GM18505 (cell line): ENCODE data around the gene GGT7.
"Not testable (repeated sequence)": the region's sequence is repeated elsewhere in the genome, so short reads cannot be mapped to it uniquely, and the experiment has no call there.

Experiments used
- ATAC-seq: cut with Tn5 transposase; IDR thresholded peaks from one replicate; pipeline ENCODE4 v1.9.1; 2021; ENCODE audit not compliant: unreplicated experiment
- POLR2A ChIP-seq: IDR thresholded peaks from 4 replicates; pipeline ENCODE4 v1.6.1; 2011; ENCODE audit warnings: borderline replicate concordance; ENCODE audit not compliant: insufficient read depth, insufficient read length; ENCODE audit errors: extremely low read depth

The GGT7 gene

DNA sequence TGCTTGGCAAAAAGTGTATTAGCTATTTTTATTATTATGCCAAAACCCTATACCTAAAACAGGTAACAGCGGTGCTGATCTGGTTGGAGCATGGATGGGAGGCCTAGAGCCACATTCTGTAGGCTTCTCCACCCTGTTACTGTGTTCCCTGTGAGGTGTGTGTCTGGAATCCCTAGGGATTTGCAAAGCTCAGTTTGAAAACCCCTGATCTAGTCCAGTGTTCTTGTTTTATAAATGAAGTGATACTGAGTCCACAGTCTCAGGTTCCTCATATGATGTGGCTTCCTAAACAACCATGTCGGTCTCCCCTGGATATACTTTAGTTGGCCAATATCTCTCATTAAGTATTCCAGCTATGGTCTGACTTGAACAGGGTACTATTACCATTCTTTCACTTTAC lies 20.0 kb upstream of the GGT7 start:
- no peak for ATAC-seq
- no peak for TF ChIP-seq POLR2A

DNA sequence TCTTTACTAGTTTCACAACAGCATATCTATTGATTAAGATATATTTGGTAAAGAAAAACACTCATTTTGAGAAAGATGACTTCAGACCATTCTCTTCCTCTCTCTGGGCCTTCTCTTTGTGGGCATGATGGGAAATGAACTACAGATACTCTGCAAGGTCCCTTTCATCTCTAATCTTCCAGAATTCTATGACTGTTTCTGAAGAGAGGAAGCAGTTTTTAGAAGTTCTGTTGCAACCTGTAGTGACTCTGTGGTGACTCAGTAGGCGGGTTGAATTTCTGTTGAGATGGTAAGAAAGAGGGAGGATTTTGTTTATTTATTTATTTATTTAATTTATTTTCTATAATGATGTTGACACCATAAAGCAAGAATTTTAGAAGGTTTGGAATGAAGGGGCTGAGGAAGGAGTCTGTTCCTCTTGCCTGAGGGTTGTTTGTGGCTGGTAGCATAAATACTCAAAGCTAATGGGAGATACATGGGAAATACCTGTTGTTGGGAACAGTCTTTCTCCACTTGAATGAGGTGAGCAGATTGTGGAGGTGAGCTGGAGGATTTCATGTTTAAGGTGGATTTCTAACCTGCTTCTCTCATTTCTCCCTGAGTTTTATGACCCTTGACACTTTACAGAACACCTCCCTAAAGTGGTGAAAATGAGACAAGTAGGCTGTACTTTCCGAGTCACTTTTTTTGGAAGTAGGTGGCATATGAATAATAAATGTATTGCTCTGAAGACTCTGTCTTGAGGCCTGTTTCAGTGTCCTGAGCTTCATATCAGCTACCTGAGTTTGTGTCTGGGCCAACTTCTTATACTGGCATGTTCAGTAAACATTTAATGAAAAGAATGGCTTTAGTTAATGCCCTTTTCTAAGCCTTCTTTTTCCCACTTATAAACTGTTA lies 18.8 kb upstream of the GGT7 start:
- ATAC-seq: no peak
- no peak for TF ChIP-seq POLR2A

DNA sequence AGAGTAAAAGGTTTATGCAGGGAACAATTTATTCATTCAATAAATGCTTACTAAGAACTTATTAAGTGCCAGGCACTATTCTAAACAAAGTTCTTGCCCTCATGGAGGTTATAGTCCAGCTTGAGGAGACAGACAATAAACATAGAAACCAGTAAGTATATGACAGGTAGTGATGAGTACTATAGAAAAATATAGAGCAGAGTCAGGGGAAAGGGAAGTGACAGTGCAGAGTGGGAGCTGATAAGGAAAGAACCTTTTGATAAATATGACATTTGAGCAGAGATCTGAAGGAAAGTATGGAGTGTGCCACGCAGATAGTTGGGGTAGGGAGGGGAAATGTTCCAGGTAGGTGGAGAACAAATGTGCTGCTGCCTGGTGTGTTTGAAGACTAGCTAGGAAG lies 15.8 kb upstream of the GGT7 start:
- no peak for TF ChIP-seq POLR2A
- no peak for ATAC-seq

DNA sequence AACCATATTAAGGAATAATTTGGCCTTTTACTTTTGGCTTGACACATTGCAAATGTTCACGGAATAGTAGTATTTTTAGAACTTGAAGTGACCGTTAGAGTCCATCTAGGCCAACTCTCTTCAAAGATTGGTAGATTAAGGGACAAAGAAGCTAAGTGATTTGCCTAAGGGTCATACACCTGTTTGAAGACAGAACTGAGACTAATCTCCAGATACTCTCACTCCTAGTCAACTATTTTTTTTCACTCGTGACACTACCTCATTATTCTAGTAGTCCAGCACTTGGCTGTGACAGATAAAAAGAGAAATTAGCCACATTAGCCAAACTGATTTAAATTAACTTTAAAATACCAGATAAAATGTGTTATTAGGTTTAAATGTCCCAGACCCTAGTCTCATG lies 14.4 kb upstream of the GGT7 start:
- no peak for TF ChIP-seq POLR2A
- ATAC-seq: no peak

DNA sequence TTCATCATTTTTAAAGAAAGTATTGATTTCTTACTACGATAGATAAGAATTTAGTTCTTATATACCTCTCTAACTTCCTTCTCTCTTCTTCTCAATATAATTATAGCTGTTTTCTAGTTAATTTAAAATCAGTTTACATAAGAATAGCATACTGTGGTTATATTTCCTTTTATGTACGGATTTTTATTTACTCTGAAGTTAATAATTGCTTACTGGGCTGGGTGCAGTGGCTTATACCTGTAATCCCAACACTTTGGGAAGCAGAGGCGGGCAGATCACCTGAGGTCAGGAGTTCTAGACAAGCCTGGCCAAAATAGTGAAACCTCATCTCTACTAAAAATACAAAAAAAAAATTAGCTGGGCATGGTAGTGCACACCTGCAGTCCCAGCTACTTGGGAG lies 13.5 kb upstream of the GGT7 start:
- TF ChIP-seq POLR2A: no peak
- no peak for ATAC-seq

DNA sequence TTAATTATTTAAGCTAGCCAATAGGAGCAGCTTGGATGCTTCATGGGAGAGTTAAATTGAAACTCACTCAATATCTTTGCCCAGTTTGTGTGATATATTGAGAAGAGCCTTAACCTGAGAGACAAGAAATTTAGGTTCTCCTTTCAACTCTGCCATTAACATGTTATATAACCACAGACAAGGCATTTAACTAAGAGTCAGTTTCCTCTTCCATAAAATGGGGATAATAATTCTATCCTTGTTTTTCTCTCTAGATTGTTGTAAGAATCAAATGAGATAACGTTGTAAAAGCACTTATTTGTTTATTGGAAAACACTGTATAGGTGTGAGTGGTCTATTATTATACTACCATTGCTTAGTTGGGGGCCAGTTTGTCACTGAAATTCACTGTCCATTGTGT lies 11.6 kb upstream of the GGT7 start:
- no peak for ATAC-seq
- no peak for TF ChIP-seq POLR2A

DNA sequence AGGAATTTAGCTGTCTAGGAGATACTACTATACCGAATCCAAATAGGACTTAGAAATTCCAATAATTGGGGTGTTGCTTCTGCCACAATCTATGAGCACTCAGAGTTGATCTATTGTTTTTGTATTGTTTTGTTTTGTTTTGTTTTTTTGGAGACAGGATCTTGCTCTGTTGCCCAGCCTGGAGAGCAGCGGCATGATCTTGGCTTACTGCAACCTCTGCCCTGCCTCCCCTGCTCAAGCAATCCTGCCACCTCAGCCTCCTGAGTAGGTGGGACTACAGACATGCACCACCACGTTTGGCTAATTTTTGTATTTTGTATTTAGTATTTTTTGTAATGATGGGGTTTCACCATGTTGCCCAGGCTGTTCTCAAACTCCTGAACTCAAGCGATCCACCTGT lies 11.2 kb upstream of the GGT7 start:
- no peak for TF ChIP-seq POLR2A
- ATAC-seq: no peak

DNA sequence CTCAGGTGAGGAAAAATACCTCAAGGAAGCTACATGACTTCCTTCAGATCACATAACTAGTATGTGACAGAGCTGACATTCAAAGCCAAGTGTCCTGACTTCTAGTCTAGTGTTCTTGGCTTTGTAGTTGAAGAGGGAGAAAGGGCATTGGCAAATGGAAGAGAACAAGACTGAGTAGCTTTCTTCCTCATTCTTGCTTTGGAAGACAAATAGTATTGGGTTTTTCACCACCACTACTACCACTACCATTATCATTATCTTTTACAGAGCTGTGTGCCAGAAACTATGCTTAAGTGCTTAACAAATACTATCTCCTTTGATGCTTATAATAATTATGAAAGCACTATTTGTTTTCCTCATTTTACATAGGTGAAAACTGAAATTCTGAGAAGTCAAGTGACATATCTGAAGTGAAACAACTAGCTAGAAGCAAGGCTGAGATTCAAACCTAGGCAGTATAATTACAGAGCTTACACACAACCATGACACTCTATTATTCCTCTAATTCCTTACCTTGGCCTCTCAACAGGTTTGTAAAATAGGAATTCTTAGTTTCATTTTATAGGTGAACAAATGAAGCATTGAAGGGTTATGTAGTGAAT lies 10.5 kb upstream of the GGT7 start:
- no peak for TF ChIP-seq POLR2A
- no peak for ATAC-seq

DNA sequence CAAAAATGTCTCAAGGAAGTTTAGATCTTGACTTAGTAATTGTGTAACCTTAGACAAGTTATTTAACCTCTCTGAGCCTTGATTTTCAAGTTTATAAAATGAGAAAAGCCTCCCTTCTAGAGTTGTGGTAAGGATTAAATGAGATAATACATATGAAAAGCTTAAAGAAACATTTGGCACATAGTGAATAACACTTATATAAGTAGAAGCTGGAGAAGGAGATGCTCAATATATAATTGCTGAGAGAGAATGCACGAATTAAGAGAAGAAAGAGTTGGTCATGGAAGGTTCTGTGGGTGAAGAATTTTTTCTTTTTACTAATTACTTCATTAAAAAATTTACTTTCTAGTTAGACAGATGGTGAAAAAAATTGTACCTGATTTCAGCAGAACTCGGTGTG lies 9.0 kb upstream of the GGT7 start:
- ATAC-seq: no peak
- no peak for TF ChIP-seq POLR2A

DNA sequence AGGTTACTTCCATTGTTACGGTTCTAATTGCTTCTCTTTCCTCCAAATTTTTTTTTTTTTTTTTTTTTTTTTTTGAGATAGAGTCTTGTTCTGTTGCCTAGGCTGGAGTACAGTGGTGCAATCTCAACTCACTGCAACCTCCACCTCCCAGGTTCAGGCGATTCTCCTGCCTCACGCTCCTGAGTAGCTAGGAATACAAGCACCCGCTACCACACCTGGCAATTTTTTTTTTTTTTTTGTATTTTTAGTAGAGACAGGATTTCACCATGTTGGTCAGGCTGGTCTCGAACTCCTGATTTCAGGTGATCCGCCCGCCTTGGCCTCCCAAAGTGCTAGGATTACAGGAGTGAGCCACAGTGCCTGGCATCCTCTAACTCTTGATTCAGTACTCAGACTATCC lies 8.3 kb upstream of the GGT7 start:
- ATAC-seq: not testable (repeated sequence)

DNA sequence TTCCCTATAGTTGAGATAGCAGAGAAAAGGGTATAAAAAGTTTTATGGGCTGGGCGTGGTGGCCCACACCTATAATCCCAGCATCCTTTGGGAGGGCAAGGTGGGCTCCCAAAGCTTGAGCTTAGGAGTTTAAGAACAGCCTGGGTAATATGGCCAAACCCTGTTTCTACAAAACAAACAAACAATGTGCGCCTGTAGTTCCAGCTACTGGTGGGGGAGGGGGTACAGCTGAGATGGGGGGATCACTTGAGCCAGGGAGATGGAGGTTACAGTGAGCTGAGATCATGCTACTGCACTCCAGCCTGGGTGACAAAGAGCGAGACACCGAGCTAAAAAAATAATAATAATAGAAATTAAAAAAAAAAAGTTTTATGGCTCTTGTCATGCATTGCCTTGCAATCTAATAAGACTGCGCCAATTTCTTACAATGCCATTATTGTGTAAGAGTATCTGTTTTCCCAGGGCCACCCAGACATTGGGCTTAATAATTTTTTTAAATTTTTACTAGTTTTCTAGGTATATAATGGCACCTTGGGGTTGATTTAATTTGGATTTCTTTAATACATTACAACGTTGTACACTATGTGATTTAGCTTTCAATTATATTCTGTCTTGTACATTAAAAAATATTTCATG lies 7.7 kb upstream of the GGT7 start:
- ATAC-seq: no peak
- no peak for TF ChIP-seq POLR2A

DNA sequence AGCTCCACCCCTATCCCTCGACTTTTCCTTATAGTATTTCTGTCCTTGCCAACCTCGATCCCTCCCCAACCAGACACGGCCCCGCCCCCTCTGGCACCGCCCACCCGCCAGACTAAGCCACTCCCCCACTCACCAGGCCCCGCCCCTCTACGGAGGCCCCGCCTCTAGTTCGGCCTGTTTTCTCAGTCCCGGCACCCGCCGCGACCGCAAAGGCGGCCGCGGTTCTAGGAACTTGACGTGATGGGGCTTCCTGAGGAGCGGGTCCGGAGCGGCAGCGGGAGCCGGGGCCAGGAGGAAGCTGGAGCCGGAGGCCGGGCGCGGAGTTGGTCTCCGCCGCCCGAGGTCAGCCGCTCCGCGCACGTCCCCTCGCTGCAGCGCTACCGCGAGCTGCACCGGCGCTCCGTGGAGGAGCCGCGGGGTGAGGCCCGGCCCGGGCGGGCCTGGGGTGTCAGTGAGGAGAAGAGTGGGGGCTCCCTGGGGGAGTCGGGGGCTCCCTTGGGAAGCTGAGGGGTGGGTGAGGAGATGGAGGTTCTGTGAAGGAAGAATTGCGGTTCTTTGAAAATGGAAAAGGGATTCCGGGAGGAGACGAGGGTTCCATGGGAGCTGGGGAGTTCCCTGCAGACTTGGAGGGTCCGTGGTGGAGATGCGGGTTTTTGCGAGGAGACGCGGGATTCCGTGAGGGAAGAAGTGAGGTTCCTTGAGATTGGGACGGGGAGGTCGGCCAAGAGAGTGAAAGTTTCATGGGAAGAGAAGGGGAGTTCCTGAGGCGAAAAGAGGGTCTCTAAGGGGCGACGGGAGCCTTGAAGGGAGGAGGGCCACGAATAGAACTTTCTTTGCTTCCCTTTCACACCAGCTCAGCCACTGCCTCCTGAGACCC lies 4.0 kb upstream of the GGT7 start, which contains the start of gene ACSS2:
Gene ACSS2 (plus strand): TSS at position 207 of the 877 bp plus-strand sequence. CDS start 34 bp downstream, at position 241.
- ATAC-seq: peak; percentile 27
- TF ChIP-seq POLR2A: peak; percentile 61

DNA sequence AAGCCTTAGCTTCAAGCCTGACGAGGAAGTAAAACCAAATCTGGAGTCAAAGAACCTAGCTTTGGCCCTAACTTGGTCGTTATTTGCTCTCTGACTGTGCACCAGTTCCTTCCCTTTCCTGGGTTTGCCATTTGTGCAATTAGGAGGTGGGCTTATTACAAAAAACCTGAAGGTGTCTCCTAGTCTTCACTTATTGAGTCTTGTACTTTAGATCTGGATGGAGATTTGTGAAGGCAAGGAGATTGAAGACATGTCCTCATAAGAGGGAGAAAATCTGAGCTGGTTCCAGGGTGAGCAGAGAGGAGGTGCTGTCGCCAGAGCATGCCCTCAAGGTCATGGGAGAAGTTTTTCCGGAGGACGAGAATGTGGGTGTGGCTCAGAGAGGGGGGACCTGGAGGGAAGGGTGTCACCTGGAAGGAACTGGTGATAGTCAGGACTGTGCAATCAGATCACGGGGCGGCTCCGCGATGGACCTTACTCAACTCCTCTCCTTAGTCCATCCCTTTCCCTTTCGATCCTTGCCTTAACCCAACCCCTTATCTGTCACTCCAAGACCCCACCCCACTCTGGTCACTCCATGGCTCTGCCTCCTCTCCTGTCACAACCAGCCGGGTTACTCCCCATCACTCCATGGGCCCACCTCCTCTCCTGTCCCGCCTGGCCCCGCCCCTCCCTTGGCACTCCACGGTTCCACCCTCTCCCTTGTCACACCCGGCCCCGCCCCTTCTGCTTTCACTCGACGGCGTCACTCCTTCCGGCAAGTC lies 3.2 kb upstream of the GGT7 start:
- ATAC-seq: peak; percentile 69
- peak; percentile 2 for TF ChIP-seq POLR2A

DNA sequence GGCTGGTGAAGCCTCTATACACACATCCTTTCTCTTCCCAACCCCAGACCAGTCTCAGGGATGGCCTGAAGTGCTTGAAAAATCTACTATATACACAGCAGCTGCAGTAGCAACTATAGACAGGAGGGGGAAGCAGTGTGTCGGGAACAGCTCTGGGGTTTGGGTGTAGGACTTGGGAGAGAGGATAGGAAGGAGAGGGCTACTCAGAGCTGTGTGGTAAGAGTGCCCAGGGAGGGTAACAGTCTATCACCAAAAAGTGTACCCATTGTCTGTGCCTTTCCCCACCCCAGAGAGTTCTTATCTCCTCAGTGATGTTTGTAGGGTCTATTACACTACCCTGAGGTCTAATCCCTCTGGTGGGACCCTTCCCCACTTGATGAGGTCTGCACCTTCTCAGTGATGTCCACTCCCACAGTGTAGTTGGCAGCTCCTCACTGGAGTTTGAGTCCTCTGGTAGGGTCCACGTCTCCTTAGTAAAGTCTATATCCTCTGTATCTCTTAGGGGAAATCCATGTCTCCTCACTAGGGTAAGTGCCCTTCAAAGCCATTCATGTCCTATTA lies 1.5 kb upstream of the GGT7 start:
- no peak for TF ChIP-seq POLR2A
- no peak for ATAC-seq
